Measurements from ENCODE around the gene ACTN4.

The ACTN4 gene

GRCh38 chr19:38711726-38712153 lies 64.3 kb downstream of the ACTN4 start:
- peak; percentile 87 for DNase-seq (ENCODE audit: low read depth)
- H3K4me3 ChIP-seq (ENCODE audit: low read length), result no peak overlapping the region
- TF ChIP-seq, protein P1, sequence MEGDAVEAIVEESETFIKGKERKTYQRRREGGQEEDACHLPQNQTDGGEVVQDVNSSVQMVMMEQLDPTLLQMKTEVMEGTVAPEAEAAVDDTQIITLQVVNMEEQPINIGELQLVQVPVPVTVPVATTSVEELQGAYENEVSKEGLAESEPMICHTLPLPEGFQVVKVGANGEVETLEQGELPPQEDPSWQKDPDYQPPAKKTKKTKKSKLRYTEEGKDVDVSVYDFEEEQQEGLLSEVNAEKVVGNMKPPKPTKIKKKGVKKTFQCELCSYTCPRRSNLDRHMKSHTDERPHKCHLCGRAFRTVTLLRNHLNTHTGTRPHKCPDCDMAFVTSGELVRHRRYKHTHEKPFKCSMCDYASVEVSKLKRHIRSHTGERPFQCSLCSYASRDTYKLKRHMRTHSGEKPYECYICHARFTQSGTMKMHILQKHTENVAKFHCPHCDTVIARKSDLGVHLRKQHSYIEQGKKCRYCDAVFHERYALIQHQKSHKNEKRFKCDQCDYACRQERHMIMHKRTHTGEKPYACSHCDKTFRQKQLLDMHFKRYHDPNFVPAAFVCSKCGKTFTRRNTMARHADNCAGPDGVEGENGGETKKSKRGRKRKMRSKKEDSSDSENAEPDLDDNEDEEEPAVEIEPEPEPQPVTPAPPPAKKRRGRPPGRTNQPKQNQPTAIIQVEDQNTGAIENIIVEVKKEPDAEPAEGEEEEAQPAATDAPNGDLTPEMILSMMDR (conservative IDR thresholded peaks at IDR 0.05; ENCODE audit: low read length), result no peak; the same call in 1 of the 2 replicates

DNA sequence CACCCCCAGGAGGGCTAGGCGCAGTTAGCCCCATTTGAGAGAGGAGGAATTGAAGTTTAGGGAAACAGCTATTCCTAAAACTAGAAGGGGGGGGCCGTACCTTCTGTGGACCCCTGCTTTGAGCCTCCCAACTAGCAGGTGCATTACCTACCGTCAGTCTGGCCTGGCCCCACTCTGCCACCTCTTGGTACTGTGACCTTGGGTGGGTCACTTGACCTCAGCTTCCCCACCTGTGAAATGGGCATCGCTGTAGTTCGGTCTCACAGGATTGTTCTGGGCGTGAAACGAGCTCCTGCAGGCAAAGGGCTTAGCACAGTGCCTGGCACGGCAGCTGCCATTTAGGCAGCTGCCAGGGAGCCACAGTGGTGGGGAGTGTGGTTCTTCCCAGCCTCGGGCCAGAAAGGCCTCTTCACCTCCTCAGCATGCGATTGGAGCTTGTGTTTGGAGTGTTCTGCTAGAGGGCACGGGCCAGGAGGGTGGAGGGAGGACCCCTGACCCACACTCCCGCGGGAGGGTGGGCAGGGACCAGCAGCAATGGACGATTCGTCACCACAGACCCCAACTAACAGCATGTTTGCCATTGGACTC lies 64.8 kb downstream of the ACTN4 start:
- TF ChIP-seq, protein P1 (conservative IDR thresholded peaks at IDR 0.05; ENCODE audit: low read length), result no peak
- no peak for DNase-seq (ENCODE audit: low read depth)
- no peak overlapping the region for H3K4me3 ChIP-seq (ENCODE audit: low read length)

- TF ChIP-seq, protein P1 (conservative IDR thresholded peaks at IDR 0.05; ENCODE audit: low read length), result no peak
- no peak overlapping the region for H3K4me3 ChIP-seq (ENCODE audit: low read length)
- no peak for DNase-seq (ENCODE audit: low read depth)
Observed at GRCh38 chr19:38713227-38713649, 65.8 kb downstream of the ACTN4 start.

DNA sequence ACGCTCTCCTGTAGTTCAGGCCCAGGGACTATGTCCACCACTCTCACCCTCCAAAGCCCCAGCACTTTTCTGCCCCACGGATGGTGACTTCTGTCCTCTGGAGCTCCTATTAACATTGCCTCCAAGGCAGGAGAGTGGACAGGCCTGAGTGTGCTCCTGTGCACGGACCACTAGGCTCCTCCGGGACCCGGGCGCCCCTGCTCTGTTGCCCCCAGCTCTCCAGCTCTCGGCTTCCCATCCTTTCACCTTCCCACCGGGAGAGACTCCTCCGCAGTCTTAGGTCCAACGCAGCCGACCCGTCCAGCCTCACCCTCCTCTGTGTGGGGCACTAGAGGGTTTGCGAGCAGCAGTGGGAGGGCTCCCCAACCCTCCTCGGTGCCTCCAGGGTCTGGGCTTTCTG lies 66.4 kb downstream of the ACTN4 start:
- TF ChIP-seq, protein P1 (conservative IDR thresholded peaks at IDR 0.05; ENCODE audit: low read length), result no peak
- no peak overlapping the region for H3K4me3 ChIP-seq (ENCODE audit: low read length)
- DNase-seq (ENCODE audit: low read depth), result no peak

DNA sequence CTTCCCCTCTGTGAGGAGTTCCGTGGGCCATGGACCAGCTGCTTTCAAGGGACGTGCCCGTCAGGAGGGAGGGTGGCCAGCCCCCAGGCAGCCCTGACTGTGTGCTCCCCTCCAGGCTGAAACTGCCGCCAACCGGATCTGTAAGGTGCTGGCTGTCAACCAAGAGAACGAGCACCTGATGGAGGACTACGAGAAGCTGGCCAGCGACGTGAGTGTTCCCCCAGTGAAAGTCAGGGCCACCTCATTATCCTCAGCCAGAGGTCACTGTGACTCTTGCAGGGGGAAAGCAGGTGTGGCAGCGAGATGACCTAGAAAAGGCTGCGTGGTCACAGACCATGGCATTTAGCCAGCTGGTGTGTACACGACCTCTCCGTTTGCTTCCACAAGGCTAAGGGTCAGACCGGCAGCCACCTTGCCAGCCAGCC lies 66.9 kb downstream of the ACTN4 start:
- TF ChIP-seq, protein P1 (conservative IDR thresholded peaks at IDR 0.05; ENCODE audit: low read length), result no peak
- DNase-seq (ENCODE audit: low read depth), result no peak
- no peak overlapping the region for H3K4me3 ChIP-seq (ENCODE audit: low read length)

GRCh38 chr19:38715555-38715954 lies 68.1 kb downstream of the ACTN4 start:
- DNase-seq (ENCODE audit: low read depth), result no peak
- H3K4me3 ChIP-seq (ENCODE audit: low read length), result no peak overlapping the region
- TF ChIP-seq, protein P1 (conservative IDR thresholded peaks at IDR 0.05; ENCODE audit: low read length), result no peak

DNA sequence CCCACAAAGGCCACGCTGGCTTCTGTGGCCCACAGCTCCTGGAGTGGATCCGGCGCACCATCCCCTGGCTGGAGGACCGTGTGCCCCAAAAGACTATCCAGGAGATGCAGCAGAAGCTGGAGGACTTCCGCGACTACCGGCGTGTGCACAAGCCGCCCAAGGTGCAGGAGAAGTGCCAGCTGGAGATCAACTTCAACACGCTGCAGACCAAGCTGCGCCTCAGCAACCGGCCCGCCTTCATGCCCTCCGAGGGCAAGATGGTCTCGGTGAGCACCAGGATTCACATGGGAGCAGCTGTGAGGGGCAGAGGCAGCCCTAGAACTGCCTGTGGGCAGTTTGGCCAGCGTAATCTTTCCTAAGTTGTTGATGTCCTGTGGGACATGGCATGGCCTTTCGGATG lies 69.6 kb downstream of the ACTN4 start:
- DNase-seq (ENCODE audit: low read depth), result no peak
- TF ChIP-seq, protein P1 (conservative IDR thresholded peaks at IDR 0.05; ENCODE audit: low read length), result no peak

More for the DNA sequence above, 69.6 kb downstream of the ACTN4 start:
- no peak overlapping the region for H3K4me3 ChIP-seq (ENCODE audit: low read length)
